HepG2 (cell line): ENCODE measurements around the gene FXYD1. TPM values are rescaled to one million over a fixed set of nuclear protein-coding genes. Genes with fewer than 3 reads are reported as not detected.
A peak's percentile ranks its signal among the peaks of the same experiment; 100 is the strongest.

Experiments used
- ARID5B ChIP-seq: IDR thresholded peaks from 2 replicates; pipeline ENCODE4 v1.4.0; 2020; ENCODE audit warnings: mild to moderate bottlenecking, missing genetic modification reagents
- CEBPG ChIP-seq: IDR thresholded peaks from 2 replicates; pipeline ENCODE4 v1.6.1; 2016
- CREM ChIP-seq, 2 experiments: sonication (generic) in 1 of 2; formaldehyde crosslinking in 1 of 2; IDR thresholded peaks; 2 replicates each; pipeline versions ENCODE4 v1.4.0 to v1.6.1; 2016 to 2020; ENCODE audit warnings: antibody characterized with exemption in 1 of 2, mild to moderate bottlenecking in 1 of 2, missing genetic modification reagents in 1 of 2
- ETV5 ChIP-seq: IDR thresholded peaks from 2 replicates; pipeline ENCODE4 v1.6.1; 2018; ENCODE audit warnings: missing biosample characterization, missing genetic modification reagents, inconsistent platforms, borderline replicate concordance
- HMG20A ChIP-seq: IDR thresholded peaks from 2 replicates; pipeline ENCODE4 v1.6.1; 2016; ENCODE audit warnings: borderline replicate concordance
- HNF4G ChIP-seq, 2 experiments: sonication (generic) in 1 of 2; formaldehyde crosslinking in 1 of 2; IDR thresholded peaks; 2 replicates each; pipeline versions ENCODE4 v1.4.0 to v1.6.1; 2011 to 2020; ENCODE audit warnings: borderline replicate concordance in 2 of 2, low read depth in 2 of 2, mild to moderate bottlenecking in 2 of 2, low read length in 1 of 2, missing genetic modification reagents in 1 of 2, moderate library complexity in 1 of 2
- HOXA9 ChIP-seq: sonication (generic); formaldehyde crosslinking; IDR thresholded peaks from 2 replicates; pipeline ENCODE4 v1.8.1; 2022; ENCODE audit warnings: missing genetic modification reagents, mild to moderate bottlenecking, moderate library complexity, borderline replicate concordance
- MEF2D ChIP-seq: sonication (generic); formaldehyde crosslinking; IDR thresholded peaks from 2 replicates; pipeline ENCODE4 v1.5.1; 2020; ENCODE audit warnings: mild to moderate bottlenecking, missing genetic modification reagents
- PHF5A ChIP-seq: IDR thresholded peaks from one replicate; pipeline ENCODE4 v1.6.1; 2018; ENCODE audit warnings: low read depth, missing genetic modification reagents; ENCODE audit not compliant: unreplicated experiment
- PPARG ChIP-seq: conservative IDR thresholded peaks from 2 replicates; pipeline ENCODE4 v1.6.1; 2016; ENCODE audit warnings: missing biosample characterization, missing genetic modification reagents
- SNAI1 ChIP-seq: sonication (generic); formaldehyde crosslinking; IDR thresholded peaks from 2 replicates; pipeline ENCODE4 v1.5.0; 2020; ENCODE audit warnings: mild to moderate bottlenecking, missing genetic modification reagents, borderline replicate concordance
- ZNF460 ChIP-seq: sonication (generic); formaldehyde crosslinking; IDR thresholded peaks from 2 replicates; pipeline ENCODE4 v1.5.1; 2020; ENCODE audit warnings: missing genetic modification reagents, mild to moderate bottlenecking, borderline replicate concordance
- ZNF607 ChIP-seq: sonication (generic); formaldehyde crosslinking; IDR thresholded peaks from 2 replicates; pipeline ENCODE4 v1.5.1; 2020; ENCODE audit warnings: missing genetic modification reagents, mild to moderate bottlenecking, borderline replicate concordance
- ZNF788 ChIP-seq: sonication (generic); formaldehyde crosslinking; IDR thresholded peaks from 2 replicates; pipeline ENCODE4 v1.5.0; 2020; ENCODE audit warnings: mild to moderate bottlenecking, missing genetic modification reagents, borderline replicate concordance
- ZNF839 ChIP-seq: sonication (generic); formaldehyde crosslinking; IDR thresholded peaks from 2 replicates; pipeline ENCODE4 v1.4.0; 2020; ENCODE audit warnings: missing genetic modification reagents, mild to moderate bottlenecking, borderline replicate concordance
- polyA plus RNA-seq, 8 experiments: library from polyadenylated mRNA; depleted of rRNA in 3 of 8; stranded (reverse) in 7 of 8; unstranded in 1 of 8; fragments of >200 nt; fragmentation: Illumina TruSeq in 4 of 8; extraction: Trizol in 4 of 8; gene quantifications; 2 replicates each; pipeline versions ENCODE4 v1.2.1 to v1.2.3, GENCODE V29; 2011 to 2016; ENCODE audit warnings: low read depth in 4 of 8, missing spikeins in 1 of 8, mixed read lengths in 1 of 8; ENCODE audit not compliant: insufficient read depth in 1 of 8
- total RNA-seq, 5 experiments: library from RNA; depleted of rRNA; stranded (reverse); fragments of >200 nt; fragmentation: Illumina TruSeq; extraction: Trizol; gene quantifications; 2 replicates each; pipeline ENCODE4 v1.2.3, GENCODE V29; 2016; ENCODE audit warnings: low read depth in 1 of 5

FXYD1 gene
- total and polyA plus RNA-seq, 2 of the 13 experiments (the other 11 are each of a cell fraction or from before 2014, with no cell fraction given) = 31.2 TPM; not detected in 1

- TF ChIP-seq MEF2D (CRISPR knock-in tag) (peak; percentile 100), HOXA9 (CRISPR knock-in tag) (no peak), ARID5B (peak; percentile 66), CEBPG (CRISPR knock-in tag) (peak; percentile 66), ETV5 (CRISPR knock-in tag) (peak; percentile 68; the same call in 1 of the 2 replicates), HNF4G (IDR thresholded peaks at IDR 0.05; ENCODE audit: borderline replicate concordance, low read depth, low read length) (peak; percentile 55), HNF4G (CRISPR knock-in tag; IDR thresholded peaks at IDR 0.05; ENCODE audit: borderline replicate concordance, low read depth) (no peak; the same call in 1 of the 2 replicates), ZNF607 (CRISPR knock-in tag) (peak; percentile 73; the same call in 1 of the 2 replicates), ZNF788 (CRISPR knock-in tag) (peak; percentile 25; the same call in 1 of the 2 replicates), CREM (IDR thresholded peaks at IDR 0.05) (peak; percentile 38; the same call in 1 of the 2 replicates), CREM (CRISPR knock-in tag; IDR thresholded peaks at IDR 0.05) (no peak), PHF5A (CRISPR knock-in tag) (peak; percentile 32), SNAI1 (CRISPR knock-in tag) (peak; percentile 92; the same call in 1 of the 2 replicates), ZNF839 (CRISPR knock-in tag) (no peak), PPARG (CRISPR knock-in tag) (0 out of 2 replicates have a peak, but pooled peaks have one; percentile 14), HMG20A (CRISPR knock-in tag) (0 out of 2 replicates have a peak, but pooled peaks have one; percentile 46), ZNF460 (CRISPR knock-in tag) (no peak)
Measured at GRCh38 chr19:35130761-35131720, 7.6 kb upstream of the FXYD1 start (continued).
